Upper lobe of right lung (tissue), 1 donor: Measurements from ENCODE around the gene EAF1. TPM values are rescaled to one million over a fixed set of nuclear protein-coding genes. Genes with fewer than 3 reads are reported as not detected.
A peak's percentile ranks its signal among the peaks of the same experiment; 100 is the strongest.
"Not testable (repeated sequence)": the region's sequence is repeated elsewhere in the genome, so short reads cannot be mapped to it uniquely, and the experiment has no call there.

Experiments used
- ATAC-seq: fragments of 200-7000 bp; cut with Tn5 transposase; one replicate; pipeline ENCODE4 v1.9.1; 2020; ENCODE audit warnings: mild to moderate bottlenecking, moderate library complexity
- DNase-seq: peaks from one replicate; pipeline ENCODE4 v3.0.0-alpha.2; 2020
- H3K27ac ChIP-seq: fragments of 200-600 bp; one replicate; pipeline ENCODE4 v1.8.0; 2022
- H3K27me3 ChIP-seq: fragments of 200-600 bp; one replicate; pipeline ENCODE4 v1.8.0; 2022; ENCODE audit warnings: mild to moderate bottlenecking
- H3K36me3 ChIP-seq: fragments of 200-600 bp; one replicate; pipeline ENCODE4 v1.8.0; 2022
- H3K4me1 ChIP-seq: fragments of 200-600 bp; one replicate; pipeline ENCODE4 v1.8.0; 2022
- H3K4me3 ChIP-seq: fragments of 200-600 bp; one replicate; pipeline ENCODE4 v1.8.0; 2022; ENCODE audit warnings: mild to moderate bottlenecking
- H3K9me3 ChIP-seq: fragments of 200-600 bp; one replicate; pipeline ENCODE4 v1.8.0; 2022
- CTCF ChIP-seq: fragments of 200-600 bp; IDR thresholded peaks from one replicate; pipeline ENCODE4 v1.8.0; 2022; ENCODE audit warnings: antibody characterized with exemption
- intact Hi-C: fragments of 100-400 bp; cut with DNase I; formaldehyde crosslinking; loops from one replicate; pipeline ENCODE4 v1.11.0; 2022
- total RNA-seq: library from RNA; stranded (reverse); fragmentation: NEBNext Ultra II Directional; extraction: Animal tissue kit (Norgen Biotek cat#: 25700); gene quantifications from one replicate; pipeline ENCODE4 v1.2.1, GENCODE V29; 2021
- donor health status: DM: no; HTN: yes; CAD: no; lungs with severe emphysema.

EAF1 gene
- total RNA-seq, 1 donor from 2014 or later = 24.6 TPM

- DNase-seq = no peak
- H3K36me3 ChIP-seq = no peaks in the 10 kb centered on the region
- no peak for ATAC-seq
- intact Hi-C loops = loop anchor here (10.0 kb wide), 1 partner anchor 120 kb away; no protein-coding TSS in a partner anchor
- TF ChIP-seq CTCF = no peak
- no peaks in the 10 kb centered on the region for H3K9me3 ChIP-seq
- H3K27me3 ChIP-seq = no peaks in the 10 kb centered on the region
- no peak overlapping the region for H3K27ac ChIP-seq
- no peaks in the 10 kb centered on the region for H3K4me1 ChIP-seq
- no peak overlapping the region for H3K4me3 ChIP-seq
Observed at GRCh38 chr3:15384510-15385237, 42.7 kb upstream of the EAF1 start.

- not testable (repeated sequence) for H3K27ac ChIP-seq, H3K4me1 ChIP-seq, H3K36me3 ChIP-seq, DNase-seq, ATAC-seq, H3K9me3 ChIP-seq, H3K4me3 ChIP-seq, H3K27me3 ChIP-seq
- intact Hi-C loops = loop anchor here (10.0 kb wide), 1 partner anchor 120 kb away; no protein-coding TSS in a partner anchor
Observed at GRCh38 chr3:15385238-15385695, 42.1 kb upstream of the EAF1 start.

- ATAC-seq (no peak), DNase-seq (no peak)
- no peaks in the 10 kb centered on the region for H3K9me3 ChIP-seq
- H3K27me3 ChIP-seq = no peaks in the 10 kb centered on the region
- intact Hi-C loops = loop anchor here (10.0 kb wide), 1 partner anchor 121 kb away; no protein-coding TSS in a partner anchor
- no peak for TF ChIP-seq CTCF
- no peaks in the 10 kb centered on the region for H3K36me3 ChIP-seq
- H3K4me3 ChIP-seq = no peak overlapping the region
- H3K27ac ChIP-seq = no peak overlapping the region
- H3K4me1 ChIP-seq = no peaks in the 10 kb centered on the region
Observed at GRCh38 chr3:15385901-15386653, 41.3 kb upstream of the EAF1 start.

GRCh38 chr3:15386654-15386955, 40.8 kb upstream of the EAF1 start:
- not testable (repeated sequence) for H3K9me3 ChIP-seq, H3K4me3 ChIP-seq, H3K27me3 ChIP-seq, H3K36me3 ChIP-seq, H3K27ac ChIP-seq, DNase-seq, H3K4me1 ChIP-seq
- peak; percentile 90 for ATAC-seq
- intact Hi-C loops = loop anchor here (10.0 kb wide), 1 partner anchor 122 kb away; no protein-coding TSS in a partner anchor

GRCh38 chr3:15387171-15387581, 40.2 kb upstream of the EAF1 start:
- intact Hi-C loops = loop anchor here (10.0 kb wide), 1 partner anchor 122 kb away; no protein-coding TSS in a partner anchor
- no peak overlapping the region for H3K4me3 ChIP-seq
- no peak for TF ChIP-seq CTCF
- no peaks in the 10 kb centered on the region for H3K36me3 ChIP-seq
- no peaks in the 10 kb centered on the region for H3K27me3 ChIP-seq
- no peaks in the 10 kb centered on the region for H3K4me1 ChIP-seq
- no peak for DNase-seq
- no peak for ATAC-seq
- no peaks in the 10 kb centered on the region for H3K9me3 ChIP-seq
- no peak overlapping the region for H3K27ac ChIP-seq

GRCh38 chr3:15387735-15388134, 39.7 kb upstream of the EAF1 start:
- intact Hi-C loops = loop anchor here (10.0 kb wide), 1 partner anchor 123 kb away; no protein-coding TSS in a partner anchor
- H3K27ac ChIP-seq = no peak overlapping the region
- no peak overlapping the region for H3K4me3 ChIP-seq
- TF ChIP-seq CTCF = no peak
- ATAC-seq (no peak), DNase-seq (no peak)
- no peaks in the 10 kb centered on the region for H3K27me3 ChIP-seq
- H3K36me3 ChIP-seq = no peaks in the 10 kb centered on the region
- H3K4me1 ChIP-seq = no peaks in the 10 kb centered on the region
- H3K9me3 ChIP-seq = no peaks in the 10 kb centered on the region

GRCh38 chr3:15388335-15388734, 39.1 kb upstream of the EAF1 start:
- not testable (repeated sequence) for H3K4me3 ChIP-seq, H3K9me3 ChIP-seq, H3K36me3 ChIP-seq, H3K27ac ChIP-seq, H3K27me3 ChIP-seq, DNase-seq, H3K4me1 ChIP-seq, ATAC-seq
- intact Hi-C loops = loop anchor here (10.0 kb wide), 1 partner anchor 124 kb away; no protein-coding TSS in a partner anchor
